Measurements from ENCODE around the gene DIO2.

- no peak for TF ChIP-seq CTCF (conservative IDR thresholded peaks at IDR 0.05; ENCODE audit: low read depth, low read length)
- no peak for TF ChIP-seq EZH2 (IDR thresholded peaks at IDR 0.05; ENCODE audit: low read length, unreplicated experiment)
Observed at GRCh38 chr14:80152166-80152565, 59.1 kb downstream of the DIO2 start.

Data from PC-3 (cell line).